DOHH2 (cell line): Measurements from ENCODE around the gene EPM2AIP1.

Experiments used
- EZH2phosphoT487 ChIP-seq: fragments of 200-600 bp; sonication (generic); IDR thresholded peaks from 2 replicates; pipeline ENCODE4 v1.6.1; 2017; ENCODE audit warnings: borderline replicate concordance, mild to moderate bottlenecking, antibody characterized with exemption, low read length, moderate library complexity, mixed read lengths
- TF ChIP-seq, protein P1 (sequence below): fragments of 200-600 bp; sonication (generic); IDR thresholded peaks from one replicate; pipeline ENCODE4 v1.5.1; 2014; ENCODE audit warnings: antibody characterized with exemption, mild to moderate bottlenecking, low read depth, low read length; ENCODE audit not compliant: poor library complexity, severe bottlenecking

GRCh38 chr3:36941162-36941561 lies 51.8 kb downstream of the EPM2AIP1 start:
- TF ChIP-seq, protein P1, sequence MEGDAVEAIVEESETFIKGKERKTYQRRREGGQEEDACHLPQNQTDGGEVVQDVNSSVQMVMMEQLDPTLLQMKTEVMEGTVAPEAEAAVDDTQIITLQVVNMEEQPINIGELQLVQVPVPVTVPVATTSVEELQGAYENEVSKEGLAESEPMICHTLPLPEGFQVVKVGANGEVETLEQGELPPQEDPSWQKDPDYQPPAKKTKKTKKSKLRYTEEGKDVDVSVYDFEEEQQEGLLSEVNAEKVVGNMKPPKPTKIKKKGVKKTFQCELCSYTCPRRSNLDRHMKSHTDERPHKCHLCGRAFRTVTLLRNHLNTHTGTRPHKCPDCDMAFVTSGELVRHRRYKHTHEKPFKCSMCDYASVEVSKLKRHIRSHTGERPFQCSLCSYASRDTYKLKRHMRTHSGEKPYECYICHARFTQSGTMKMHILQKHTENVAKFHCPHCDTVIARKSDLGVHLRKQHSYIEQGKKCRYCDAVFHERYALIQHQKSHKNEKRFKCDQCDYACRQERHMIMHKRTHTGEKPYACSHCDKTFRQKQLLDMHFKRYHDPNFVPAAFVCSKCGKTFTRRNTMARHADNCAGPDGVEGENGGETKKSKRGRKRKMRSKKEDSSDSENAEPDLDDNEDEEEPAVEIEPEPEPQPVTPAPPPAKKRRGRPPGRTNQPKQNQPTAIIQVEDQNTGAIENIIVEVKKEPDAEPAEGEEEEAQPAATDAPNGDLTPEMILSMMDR, result no peak
- TF ChIP-seq EZH2phosphoT487, result no peak
